B cell (primary cell): ENCODE measurements around the gene DNAJA3. TPM values are rescaled to one million over a fixed set of nuclear protein-coding genes. Genes with fewer than 3 reads are reported as not detected.

ENCODE experiments used
- ATAC-seq: fragments of 200-7000 bp; cut with Tn5 transposase; one replicate; pipeline ENCODE4 v1.10.0; 2021; ENCODE audit warnings: low read depth, mild to moderate bottlenecking, moderate number of reproducible peaks, moderate library complexity
- CTCF ChIA-PET: fragments of 350-600 bp; sonication (Branson Sonifier 250); formaldehyde crosslinking; loops from one replicate; lab custom pipeline; 2021; ENCODE audit warnings: antibody characterized with exemption, inconsistent platforms; lab: Charles Lee
- POLR2A ChIA-PET: fragments of 350-600 bp; sonication (Branson Sonifier 250); formaldehyde crosslinking; loops from one replicate; lab custom pipeline; 2021; ENCODE audit warnings: antibody characterized with exemption; lab: Charles Lee
- DNase-seq: peaks from one replicate; pipeline ENCODE4 v3.0.0; 2013
- H2AFZ ChIP-seq: 2 replicates; pipeline ENCODE4 v1.6.1; 2012; ENCODE audit warnings: mild to moderate bottlenecking, low read depth, low read length; ENCODE audit not compliant: insufficient read depth, poor library complexity, severe bottlenecking
- H3K27ac ChIP-seq, 2 donors: 1 replicate in 1 of 2; 2 replicates in 1 of 2; pipeline ENCODE4 v1.5.1; 2012 to 2013; ENCODE audit warnings: low read length in 2 of 2, mild to moderate bottlenecking in 2 of 2, moderate library complexity in 1 of 2
- H3K27me3 ChIP-seq, 4 experiments: fragments of 200-600 bp in 1 of 4; sonication (generic) in 1 of 4; replicated peaks in 1 of 4; 1 replicate in 2 of 4; 2 replicates in 2 of 4; pipeline versions ENCODE4 v1.6.1 to v1.7.0; 2013 to 2016; ENCODE audit warnings: low read length in 3 of 4, mild to moderate bottlenecking in 2 of 4, mixed read lengths in 1 of 4, moderate library complexity in 1 of 4; ENCODE audit not compliant: insufficient read depth in 4 of 4, control insufficient read depth in 3 of 4; ENCODE audit errors: control extremely low read depth in 1 of 4
- H3K36me3 ChIP-seq, 2 experiments: replicated peaks in 1 of 2; 1 replicate in 1 of 2; 2 replicates in 1 of 2; pipeline versions ENCODE4 v1.6.1 to v1.7.1; 2013; ENCODE audit warnings: low read length in 1 of 2; ENCODE audit not compliant: insufficient read depth in 2 of 2, control insufficient read depth in 1 of 2; ENCODE audit errors: control extremely low read depth in 1 of 2, extremely low read depth in 1 of 2
- H3K4me1 ChIP-seq, 2 donors: fragments of 200-600 bp in 1 of 2; sonication (generic) in 1 of 2; 1 replicate in 1 of 2; 2 replicates in 1 of 2; pipeline versions ENCODE4 v1.5.1 to v1.6.1; 2013 to 2017; ENCODE audit warnings: low read length in 2 of 2; ENCODE audit not compliant: control insufficient read depth in 2 of 2, insufficient read depth in 2 of 2
- H3K4me2 ChIP-seq: replicated peaks from 2 replicates; pipeline ENCODE3; 2012; ENCODE audit warnings: mild to moderate bottlenecking, low read depth, low read length; ENCODE audit not compliant: poor library complexity, severe bottlenecking
- H3K4me3 ChIP-seq, 5 experiments: fragments of 200-600 bp in 1 of 5; sonication (generic) in 1 of 5; 1 replicate in 3 of 5; 2 replicates in 2 of 5; pipeline versions ENCODE4 v1.5.1 to v1.7.0; 2011 to 2016; ENCODE audit warnings: low read length in 4 of 5, mild to moderate bottlenecking in 4 of 5, low read depth in 2 of 5, control low read depth in 1 of 5, moderate library complexity in 1 of 5; ENCODE audit not compliant: insufficient read depth in 1 of 5; ENCODE audit errors: control extremely low read depth in 1 of 5, extremely low read depth in 1 of 5
- H3K79me2 ChIP-seq: fragments of 200-600 bp; sonication (generic); one replicate; pipeline ENCODE4 v1.6.0; 2016; ENCODE audit warnings: low read length; ENCODE audit not compliant: control insufficient read depth, insufficient read depth
- H3K9ac ChIP-seq: fragments of 200-600 bp; sonication (generic); 2 replicates; pipeline ENCODE4 v1.6.1; 2017; ENCODE audit warnings: mild to moderate bottlenecking, low read length, moderate library complexity
- H3K9me3 ChIP-seq, 3 donors: one replicate each; pipeline versions ENCODE4 v1.6.1 to v1.7.1; 2013; ENCODE audit warnings: low read length in 2 of 3; ENCODE audit not compliant: control insufficient read depth in 2 of 3, insufficient read depth in 1 of 3; ENCODE audit errors: control extremely low read depth in 1 of 3
- H4K20me1 ChIP-seq: 2 replicates; pipeline ENCODE4 v1.6.0; 2012; ENCODE audit warnings: mild to moderate bottlenecking, low read length; ENCODE audit not compliant: insufficient read depth, control insufficient read depth, poor library complexity, severe bottlenecking
- H3K27ac Mint-ChIP-seq: one replicate; pipeline ENCODE4 v1.8.0; 2021; ENCODE audit warnings: mixed read lengths
- H3K27me3 Mint-ChIP-seq: one replicate; pipeline ENCODE4 v1.8.0; 2021; ENCODE audit warnings: mixed read lengths
- H3K4me1 Mint-ChIP-seq: one replicate; pipeline ENCODE4 v1.8.0; 2021; ENCODE audit warnings: mixed read lengths
- H3K4me3 Mint-ChIP-seq: one replicate; pipeline ENCODE4 v1.8.0; 2021; ENCODE audit warnings: mixed read lengths
- H3K9me3 Mint-ChIP-seq: one replicate; pipeline ENCODE4 v1.8.0; 2022; ENCODE audit warnings: mixed read lengths; ENCODE audit not compliant: insufficient read depth
- CTCF ChIP-seq: fragments of 200-600 bp; IDR thresholded peaks from one replicate; pipeline ENCODE4 v1.8.0; 2022; ENCODE audit warnings: antibody characterized with exemption, mild to moderate bottlenecking
- EZH2 ChIP-seq: IDR thresholded peaks from 2 replicates; pipeline ENCODE4 v1.6.1; 2012; ENCODE audit warnings: borderline replicate concordance, low read depth, mild to moderate bottlenecking, moderate library complexity, low read length; ENCODE audit not compliant: insufficient read depth, poor library complexity, severe bottlenecking
- WGBS: methylation state at CpG from one replicate; pipeline ENCODE4 v1.1.5; 2013; ENCODE audit warnings: missing lambda C conversion rate; ENCODE audit not compliant: insufficient coverage; 5-methylcytosine and 5-hydroxymethylcytosine counted together
- intact Hi-C: fragments of 100-400 bp; cut with micrococcal nuclease; formaldehyde crosslinking; loops from one replicate; pipeline ENCODE4 v1.10.0; 2022
- polyA plus RNA-seq: library from polyadenylated mRNA; depleted of rRNA; stranded (reverse); fragments of >200 nt; gene quantifications from 2 replicates; pipeline ENCODE4 v1.2.3, GENCODE V29; 2012
- total RNA-seq, 2 donors: library from RNA; stranded (reverse); fragments of 120-200 nt in 1 of 2; gene quantifications; 1 replicate in 1 of 2; 2 replicates in 1 of 2; pipeline versions ENCODE4 v1.2.3 to v1.2.4, GENCODE V29; 2013 to 2022

Gene DNAJA3
- total and polyA plus RNA-seq, 2 donors (not counting 1 experiment from before 2014, with no cell fraction given): 59.3 to 67.7 TPM

- 99% methylated on average over 19 of the region's 20 CpGs for WGBS
- intact Hi-C loops: no loop called here
These were observed 37.9 kb upstream of the DNAJA3 start for GRCh38 chr16:4387781-4388180.

More at GRCh38 chr16:4387781-4388180, 37.9 kb upstream of the DNAJA3 start:
- ChIA-PET POLR2A (no interaction called here), CTCF (no interaction called here)
- no peak for DNase-seq
- Histone ChIP-seq H3K9ac (no peak overlapping the region), H3K36me3 (peaks cover 0 to 85% of the 10 kb centered on the region in 2 experiments), H3K9me3 (no peaks in the 10 kb centered on the region), H2AFZ (no peak overlapping the region), H3K27ac (no peak overlapping the region), H3K4me2 (no peak overlapping the region), H3K79me2 (peaks cover 59% of the 10 kb centered on the region), H4K20me1 (peaks cover 97% of the 10 kb centered on the region), H3K4me1 (no peaks in the 10 kb centered on the region), H3K4me3 (no peak overlapping the region), H3K27me3 (no peaks in the 10 kb centered on the region)
- no peaks in the 10 kb centered on the region for H3K9me3 Mint-ChIP-seq
- H3K4me1 Mint-ChIP-seq: no peaks in the 10 kb centered on the region
- no peaks in the 10 kb centered on the region for H3K27me3 Mint-ChIP-seq
- no peak for TF ChIP-seq CTCF
- TF ChIP-seq EZH2: no peak
- no peak overlapping the region for H3K27ac Mint-ChIP-seq
- no peak overlapping the region for H3K4me3 Mint-ChIP-seq
- ATAC-seq: no peak
